Nucleus accumbens (tissue), 56 donors: ENCODE data around the gene WASHC1.
"Not testable (repeated sequence)": the region's sequence is repeated elsewhere in the genome, so short reads cannot be mapped to it uniquely, and the experiment has no call there.

Source experiments
- DNase-seq, 56 donors: peaks; one replicate each; lab custom pipeline; 2025; lab: John Stamatoyannopoulos, UW

The WASHC1 gene

DNA sequence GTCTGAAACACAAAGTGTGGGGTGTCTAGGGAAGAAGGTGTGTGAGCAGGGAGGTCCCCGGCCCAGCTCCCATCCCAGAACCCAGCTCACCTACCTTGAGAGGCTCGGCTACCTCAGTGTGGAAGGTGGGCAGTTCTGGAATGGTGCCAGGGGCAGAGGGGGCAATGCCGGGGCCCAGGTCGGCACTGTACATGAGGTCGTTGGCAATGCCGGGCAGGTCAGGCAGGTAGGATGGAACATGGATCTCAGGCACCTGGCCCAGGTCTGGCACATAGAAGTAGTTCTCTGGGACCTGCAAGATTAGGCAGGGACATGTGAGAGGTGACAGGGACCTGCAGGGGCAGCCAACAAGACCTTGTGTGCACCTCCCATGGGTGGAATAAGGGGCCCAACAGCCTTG lies 12.4 kb downstream of the WASHC1 start:
- not testable (repeated sequence) for DNase-seq

DNA sequence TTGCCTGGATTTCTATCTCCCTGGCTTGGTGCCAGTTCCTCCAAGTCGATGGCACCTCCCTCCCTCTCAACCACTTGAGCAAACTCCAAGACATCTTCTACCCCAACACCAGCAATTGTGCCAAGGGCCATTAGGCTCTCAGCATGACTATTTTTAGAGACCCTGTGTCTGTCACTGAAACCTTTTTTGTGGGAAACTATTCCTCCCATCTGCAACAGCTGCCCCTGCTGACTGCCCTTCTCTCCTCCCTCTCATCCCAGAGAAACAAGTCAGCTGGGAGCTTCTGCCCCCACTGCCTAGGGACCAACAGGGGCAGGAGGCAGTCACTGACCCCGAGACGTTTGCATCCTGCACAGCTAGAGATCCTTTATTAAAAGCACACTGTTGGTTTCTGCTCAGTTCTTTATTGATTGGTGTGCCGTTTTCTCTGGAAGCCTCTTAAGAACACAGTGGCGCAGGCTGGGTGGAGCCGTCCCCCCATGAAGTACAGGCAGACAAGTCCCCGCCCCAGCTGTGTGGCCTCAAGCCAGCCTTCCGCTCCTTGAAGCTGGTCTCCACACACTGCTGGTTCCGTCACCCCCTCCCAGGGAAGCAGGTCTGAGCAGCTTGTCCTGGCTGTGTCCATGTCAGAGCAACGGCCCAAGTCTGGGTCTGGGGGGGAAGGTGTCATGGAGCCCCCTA lies 15.0 kb downstream of the WASHC1 start:
- DNase-seq, result not testable (repeated sequence)

DNA sequence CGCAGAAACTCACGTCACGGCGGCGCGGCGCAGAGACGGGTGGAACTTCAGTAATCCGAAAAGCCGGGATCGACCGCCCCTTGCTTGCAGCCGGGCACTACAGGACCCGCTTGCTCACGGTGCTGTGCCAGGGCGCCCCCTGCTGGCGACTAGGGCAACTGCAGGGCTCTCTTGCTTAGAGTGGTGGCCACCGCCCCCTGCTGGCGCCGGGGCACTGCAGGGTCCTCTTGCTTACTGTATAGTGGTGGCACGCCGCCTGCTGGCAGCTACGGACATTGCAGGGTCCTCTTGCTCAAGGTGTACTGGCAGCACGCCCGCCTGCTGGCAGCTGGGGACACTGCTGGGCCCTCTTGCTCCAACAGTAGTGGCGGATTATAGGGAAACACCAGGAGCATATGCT lies 18.1 kb downstream of the WASHC1 start:
- not testable (repeated sequence) for DNase-seq

DNA sequence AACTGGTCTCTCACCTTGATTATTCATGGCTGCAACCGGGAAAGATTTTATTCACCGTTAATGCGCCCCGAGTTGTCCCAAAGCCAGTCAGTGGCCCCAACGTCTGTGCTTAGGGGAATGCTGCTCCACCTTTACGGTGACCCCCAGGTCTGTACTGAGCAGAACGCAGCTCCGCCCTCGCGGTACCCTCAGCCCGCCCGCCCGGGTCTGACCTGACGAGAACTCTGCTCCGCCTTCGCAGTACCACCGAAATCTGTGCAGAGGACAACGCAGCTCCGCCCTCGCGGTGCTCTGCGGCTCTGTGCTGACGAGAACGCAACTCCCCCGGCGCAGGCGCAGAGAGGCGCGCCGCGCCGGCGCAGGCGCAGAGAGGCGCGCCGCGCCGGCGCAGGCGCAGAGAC lies 18.6 kb downstream of the WASHC1 start:
- DNase-seq, result not testable (repeated sequence)

GRCh38 chr9:10207-10606 lies 19.0 kb downstream of the WASHC1 start:
- not testable (repeated sequence) for DNase-seq
